ENCODE data around the gene SPATA6L.

GRCh38 chr9:4591123-4591500 is 75.2 kb downstream of the SPATA6L start:
- TF ChIP-seq POLR2A (IDR thresholded peaks at IDR 0.05): no peak
- TF ChIP-seq CTCF (IDR thresholded peaks at IDR 0.05): no peak
